Epidermal melanocyte (primary cell): ENCODE measurements around the gene ASB13.

Experiments
- DNase-seq: peaks from one replicate; pipeline ENCODE4 v3.0.0; 2011; ENCODE audit warnings: low spot score; ENCODE audit not compliant: insufficient read length

Gene ASB13

DNA sequence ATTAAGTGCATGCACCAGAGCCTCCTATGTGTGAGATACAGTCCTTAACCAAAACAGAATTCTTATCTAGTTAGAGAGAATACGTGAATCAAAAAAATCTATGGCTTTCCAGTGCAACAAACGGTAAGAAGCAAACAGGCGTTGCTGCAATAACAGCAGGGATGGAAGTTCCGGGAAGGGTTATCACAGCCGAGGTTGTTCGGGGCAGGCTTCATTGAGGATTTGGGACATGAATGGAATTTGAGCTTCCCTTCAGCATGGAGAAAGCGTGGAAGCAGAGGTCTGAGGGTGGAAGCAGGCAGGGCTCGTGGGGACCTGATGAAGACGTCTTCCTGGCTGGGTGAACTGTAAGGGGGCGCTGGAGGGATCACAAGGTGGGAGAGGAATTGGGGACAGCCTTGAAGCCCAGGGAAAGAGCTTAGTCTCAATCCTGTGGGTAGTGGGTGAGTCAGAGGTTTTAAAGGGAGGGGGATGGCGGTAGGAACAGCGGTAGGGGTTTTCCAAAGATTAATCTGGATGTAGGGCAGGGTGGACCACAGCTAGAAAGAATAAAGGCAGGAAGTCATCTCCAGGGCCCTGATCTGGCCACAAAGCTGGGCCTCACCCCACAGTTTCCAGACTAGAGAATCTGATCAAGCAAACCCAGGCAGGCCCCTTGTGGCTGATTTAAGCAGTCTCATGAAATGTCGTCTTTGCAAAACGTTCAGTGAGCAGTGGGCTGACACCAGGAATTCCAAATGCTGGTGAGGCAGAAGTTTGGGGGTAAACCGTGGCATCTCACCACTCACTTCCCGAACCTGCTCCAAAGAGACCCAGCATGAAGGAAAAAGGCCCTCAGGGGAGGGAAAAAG, 76.5 kb downstream of the ASB13 start:
- no peak for DNase-seq

DNA sequence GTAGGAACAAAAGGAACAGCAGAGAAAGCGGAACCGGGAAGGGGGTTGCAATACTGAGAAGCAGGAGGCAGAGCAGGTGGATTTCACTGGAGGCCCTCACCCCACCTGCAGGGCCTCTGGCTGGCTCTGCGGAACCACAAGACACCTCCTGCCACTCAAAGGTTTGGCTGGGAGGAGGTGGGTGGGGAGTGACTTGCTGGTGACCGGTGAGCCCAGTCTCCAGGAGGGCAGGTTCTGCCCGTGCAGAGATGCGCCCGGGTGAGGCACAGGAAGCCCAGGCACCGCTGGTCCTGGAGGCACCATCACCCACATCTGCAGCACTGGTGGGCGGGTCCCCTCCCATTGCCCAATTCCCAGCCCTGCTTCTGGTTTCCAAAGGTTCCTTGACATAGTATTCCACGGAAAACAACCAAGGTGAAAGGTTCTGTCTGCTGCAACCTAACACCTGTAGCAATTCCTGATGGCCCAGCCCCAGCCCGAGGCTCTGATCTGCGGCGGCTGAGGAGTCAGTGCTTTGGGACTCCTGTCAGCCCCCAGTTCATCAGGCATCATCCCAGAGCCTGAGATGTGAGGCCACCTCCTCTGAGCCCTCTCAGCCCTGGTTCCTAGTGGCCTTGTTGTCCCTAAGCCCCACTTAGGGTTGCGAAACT, 77.3 kb downstream of the ASB13 start:
- DNase-seq, result no peak
